K562 (cell line): ENCODE measurements around the gene ZBTB48. TPM values are rescaled to one million over a fixed set of nuclear protein-coding genes. Genes with fewer than 3 reads are reported as not detected.

Experiments used
- GTF2F1 ChIP-seq: IDR thresholded peaks from 2 replicates; pipeline ENCODE4 v1.6.1; 2011; ENCODE audit warnings: low read depth, low read length, improper control_type of control experiment
- KDM4B ChIP-seq, 2 experiments: fragments of 450-650 bp in 1 of 2; sonication (generic) in 1 of 2; IDR thresholded peaks; 2 replicates each; pipeline ENCODE4 v1.6.1; 2016 to 2017; ENCODE audit warnings: borderline replicate concordance in 2 of 2, antibody characterized with exemption in 1 of 2, low read depth in 1 of 2, mild to moderate bottlenecking in 1 of 2
- MYNN ChIP-seq, 2 experiments: sonication (generic); formaldehyde crosslinking in 1 of 2; IDR thresholded peaks; 2 replicates each; pipeline versions ENCODE4 v1.5.0 to v1.6.1; 2016 to 2020; ENCODE audit warnings: antibody characterized with exemption in 1 of 2, missing genetic modification reagents in 1 of 2
- PML ChIP-seq: IDR thresholded peaks from 2 replicates; pipeline ENCODE4 v1.6.1; 2012; ENCODE audit warnings: low read length, inconsistent platforms
- SMAD3 ChIP-seq: fragments of 450-650 bp; formaldehyde crosslinking; conservative IDR thresholded peaks from 2 replicates; pipeline ENCODE4 v1.4.0; 2020; ENCODE audit warnings: mild to moderate bottlenecking
- SP2 ChIP-seq: IDR thresholded peaks from 2 replicates; pipeline ENCODE4 v1.6.1; 2011; ENCODE audit warnings: mild to moderate bottlenecking, low read depth, low read length, moderate library complexity; ENCODE audit not compliant: poor library complexity, severe bottlenecking; ENCODE audit errors: extremely low read depth
- XRCC5 ChIP-seq: fragments of 200-400 bp; formaldehyde crosslinking; IDR thresholded peaks from 2 replicates; pipeline ENCODE4 v1.6.1; 2017; ENCODE audit warnings: low read depth, mild to moderate bottlenecking, low read length
- ZKSCAN8 ChIP-seq: fragments of 200-800 bp; sonication (Bioruptor generic); IDR thresholded peaks from 2 replicates; pipeline ENCODE4 v1.6.1; 2016; ENCODE audit warnings: missing genetic modification characterization, missing compliant biosample characterization
- ZNF217 ChIP-seq: sonication (generic); formaldehyde crosslinking; IDR thresholded peaks from 2 replicates; pipeline ENCODE4 v1.8.0; 2022; ENCODE audit warnings: mild to moderate bottlenecking, missing genetic modification reagents
- ZNF507 ChIP-seq: conservative IDR thresholded peaks from 2 replicates; pipeline ENCODE4 v1.6.1; 2017; ENCODE audit warnings: missing genetic modification characterization, missing compliant biosample characterization
- polyA plus RNA-seq, 8 experiments: library from polyadenylated mRNA; depleted of rRNA in 4 of 8; stranded (reverse) in 5 of 8; unstranded in 3 of 8; fragments of >200 nt; fragmentation: Nextera tagmentation in 2 of 8; fragmentation: Illumina TruSeq in 1 of 8; extraction: Ambion mirVana in 2 of 8; extraction: Trizol in 1 of 8; gene quantifications; 2 replicates each; pipeline versions ENCODE4 v1.2.1 to v1.2.3, GENCODE V29; 2011 to 2014; ENCODE audit warnings: inconsistent platforms in 1 of 8, missing spikeins in 1 of 8
- total RNA-seq, 7 experiments: library from RNA; depleted of rRNA in 6 of 7; stranded (reverse); fragments of >200 nt in 6 of 7; fragmentation: Illumina TruSeq in 2 of 7; extraction: Trizol in 2 of 7; gene quantifications; 2 replicates each; pipeline versions ENCODE4 v1.2.1 to v1.2.3, GENCODE V29; 2011 to 2021; ENCODE audit warnings: low replicate concordance in 1 of 7
- TF ChIP-seq, protein P1 (sequence below): sonication (generic); formaldehyde crosslinking; IDR thresholded peaks from 2 replicates; pipeline ENCODE4 v1.8.1; 2023; ENCODE audit warnings: mild to moderate bottlenecking, missing genetic modification reagents
- TF ChIP-seq, protein P2 (sequence below): sonication (generic); IDR thresholded peaks from 2 replicates; pipeline ENCODE4 v1.6.1; 2016
- TF ChIP-seq, protein P3 (sequence below): fragments of 200-800 bp; sonication (Bioruptor generic); IDR thresholded peaks from 2 replicates; pipeline ENCODE4 v1.6.1; 2017; ENCODE audit warnings: missing genetic modification characterization, missing compliant biosample characterization
- TF ChIP-seq, protein P4 (sequence below): fragments of 450-650 bp; formaldehyde crosslinking; IDR thresholded peaks from 2 replicates; pipeline ENCODE4 v1.4.0; 2020; ENCODE audit warnings: mild to moderate bottlenecking, moderate library complexity
- TF ChIP-seq, protein P5 (sequence below): fragments of 450-650 bp; formaldehyde crosslinking; IDR thresholded peaks from 2 replicates; pipeline ENCODE4 v1.4.0; 2020; ENCODE audit warnings: mild to moderate bottlenecking, mixed read lengths
- TF ChIP-seq, protein P6 (sequence below): fragments of 250-450 bp; sonication (Bioruptor Pico); IDR thresholded peaks from 2 replicates; pipeline ENCODE4 v1.8.0; 2022; ENCODE audit warnings: inconsistent platforms, mild to moderate bottlenecking, moderate library complexity, borderline replicate concordance

ZBTB48 gene
- total and polyA plus RNA-seq, 9 of the 15 experiments (the other 6 are each of a cell fraction or from before 2014, with no cell fraction given), result 1.9 to 66.9 (median 29.5) TPM

DNA sequence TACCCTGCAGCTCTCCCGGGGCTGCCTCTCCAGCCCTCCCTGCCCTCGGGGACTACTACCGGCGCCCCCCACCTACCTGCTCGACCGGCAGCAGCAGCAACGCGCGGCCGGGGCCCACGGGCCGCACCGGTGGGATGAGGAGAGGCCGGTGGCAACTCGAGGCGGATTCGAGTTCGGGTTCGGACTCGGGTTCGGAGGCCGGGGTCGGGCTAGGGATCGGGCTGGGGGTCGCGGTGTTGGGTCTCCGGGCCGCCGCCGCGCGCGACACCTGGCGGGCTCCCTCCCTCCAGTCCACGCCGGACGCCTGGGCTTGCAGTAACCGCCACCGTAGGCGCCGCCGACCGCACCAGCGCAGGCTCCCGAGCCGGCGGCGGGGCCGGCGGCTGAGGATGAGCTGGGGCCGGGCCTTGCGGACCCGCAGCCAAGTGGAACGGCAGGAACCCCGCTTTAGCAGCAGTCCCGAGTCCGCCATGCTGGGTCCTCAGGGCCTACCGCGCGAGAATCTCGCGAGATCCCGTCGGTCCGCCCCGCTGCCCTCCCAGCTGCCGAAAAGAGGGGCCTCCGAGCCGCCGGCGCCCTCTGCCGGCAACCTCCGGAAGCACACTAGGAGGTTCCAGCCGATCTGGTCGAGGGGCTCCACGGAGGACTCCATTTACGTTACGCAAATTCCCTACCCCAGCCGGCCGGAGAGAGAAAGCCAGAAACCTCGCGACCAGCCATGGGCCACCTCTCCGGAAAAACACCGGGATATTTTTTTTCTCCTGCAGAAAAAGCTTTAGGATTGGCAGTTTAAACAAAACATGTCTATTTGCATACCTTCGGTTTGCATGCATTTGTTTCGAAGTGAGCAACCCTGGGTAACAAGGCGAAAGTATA is 25.5 kb upstream of the ZBTB48 start, which contains the start of gene NOL9 (continued):
- TF ChIP-seq, protein P1, sequence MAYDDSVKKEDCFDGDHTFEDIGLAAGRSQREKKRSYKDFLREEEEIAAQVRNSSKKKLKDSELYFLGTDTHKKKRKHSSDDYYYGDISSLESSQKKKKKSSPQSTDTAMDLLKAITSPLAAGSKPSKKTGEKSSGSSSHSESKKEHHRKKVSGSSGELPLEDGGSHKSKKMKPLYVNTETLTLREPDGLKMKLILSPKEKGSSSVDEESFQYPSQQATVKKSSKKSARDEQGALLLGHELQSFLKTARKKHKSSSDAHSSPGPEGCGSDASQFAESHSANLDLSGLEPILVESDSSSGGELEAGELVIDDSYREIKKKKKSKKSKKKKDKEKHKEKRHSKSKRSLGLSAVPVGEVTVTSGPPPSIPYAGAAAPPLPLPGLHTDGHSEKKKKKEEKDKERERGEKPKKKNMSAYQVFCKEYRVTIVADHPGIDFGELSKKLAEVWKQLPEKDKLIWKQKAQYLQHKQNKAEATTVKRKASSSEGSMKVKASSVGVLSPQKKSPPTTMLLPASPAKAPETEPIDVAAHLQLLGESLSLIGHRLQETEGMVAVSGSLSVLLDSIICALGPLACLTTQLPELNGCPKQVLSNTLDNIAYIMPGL, result peak; percentile 90
- TF ChIP-seq, protein P2, sequence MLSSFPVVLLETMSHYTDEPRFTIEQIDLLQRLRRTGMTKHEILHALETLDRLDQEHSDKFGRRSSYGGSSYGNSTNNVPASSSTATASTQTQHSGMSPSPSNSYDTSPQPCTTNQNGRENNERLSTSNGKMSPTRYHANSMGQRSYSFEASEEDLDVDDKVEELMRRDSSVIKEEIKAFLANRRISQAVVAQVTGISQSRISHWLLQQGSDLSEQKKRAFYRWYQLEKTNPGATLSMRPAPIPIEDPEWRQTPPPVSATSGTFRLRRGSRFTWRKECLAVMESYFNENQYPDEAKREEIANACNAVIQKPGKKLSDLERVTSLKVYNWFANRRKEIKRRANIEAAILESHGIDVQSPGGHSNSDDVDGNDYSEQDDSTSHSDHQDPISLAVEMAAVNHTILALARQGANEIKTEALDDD, result peak; percentile 84
- TF ChIP-seq GTF2F1, result 0 out of 2 replicates have a peak, but pooled peaks have one; percentile 71
- TF ChIP-seq SP2, result peak; percentile 70
- TF ChIP-seq ZNF507 (tag), result no peak
- TF ChIP-seq, protein P3, sequence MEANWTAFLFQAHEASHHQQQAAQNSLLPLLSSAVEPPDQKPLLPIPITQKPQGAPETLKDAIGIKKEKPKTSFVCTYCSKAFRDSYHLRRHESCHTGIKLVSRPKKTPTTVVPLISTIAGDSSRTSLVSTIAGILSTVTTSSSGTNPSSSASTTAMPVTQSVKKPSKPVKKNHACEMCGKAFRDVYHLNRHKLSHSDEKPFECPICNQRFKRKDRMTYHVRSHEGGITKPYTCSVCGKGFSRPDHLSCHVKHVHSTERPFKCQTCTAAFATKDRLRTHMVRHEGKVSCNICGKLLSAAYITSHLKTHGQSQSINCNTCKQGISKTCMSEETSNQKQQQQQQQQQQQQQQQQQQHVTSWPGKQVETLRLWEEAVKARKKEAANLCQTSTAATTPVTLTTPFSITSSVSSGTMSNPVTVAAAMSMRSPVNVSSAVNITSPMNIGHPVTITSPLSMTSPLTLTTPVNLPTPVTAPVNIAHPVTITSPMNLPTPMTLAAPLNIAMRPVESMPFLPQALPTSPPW, result peak; percentile 87
- peak; percentile 98 for TF ChIP-seq XRCC5
- peak in 1 of 2 experiments; percentile 18; a peak in 1 of 4 replicates for TF ChIP-seq KDM4B (IDR thresholded peaks at IDR 0.05; ENCODE audit: borderline replicate concordance in 2 of 2, low read depth in 1 of 2)
- TF ChIP-seq, protein P4, sequence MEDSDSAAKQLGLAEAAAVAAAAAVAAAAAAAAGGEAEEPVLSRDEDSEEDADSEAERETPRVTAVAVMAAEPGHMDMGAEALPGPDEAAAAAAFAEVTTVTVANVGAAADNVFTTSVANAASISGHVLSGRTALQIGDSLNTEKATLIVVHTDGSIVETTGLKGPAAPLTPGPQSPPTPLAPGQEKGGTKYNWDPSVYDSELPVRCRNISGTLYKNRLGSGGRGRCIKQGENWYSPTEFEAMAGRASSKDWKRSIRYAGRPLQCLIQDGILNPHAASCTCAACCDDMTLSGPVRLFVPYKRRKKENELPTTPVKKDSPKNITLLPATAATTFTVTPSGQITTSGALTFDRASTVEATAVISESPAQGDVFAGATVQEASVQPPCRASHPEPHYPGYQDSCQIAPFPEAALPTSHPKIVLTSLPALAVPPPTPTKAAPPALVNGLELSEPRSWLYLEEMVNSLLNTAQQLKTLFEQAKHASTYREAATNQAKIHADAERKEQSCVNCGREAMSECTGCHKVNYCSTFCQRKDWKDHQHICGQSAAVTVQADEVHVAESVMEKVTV (CRISPR knock-in tag), result peak; percentile 50
- no peak for TF ChIP-seq ZKSCAN8 (CRISPR knock-in tag)
- TF ChIP-seq, protein P5, sequence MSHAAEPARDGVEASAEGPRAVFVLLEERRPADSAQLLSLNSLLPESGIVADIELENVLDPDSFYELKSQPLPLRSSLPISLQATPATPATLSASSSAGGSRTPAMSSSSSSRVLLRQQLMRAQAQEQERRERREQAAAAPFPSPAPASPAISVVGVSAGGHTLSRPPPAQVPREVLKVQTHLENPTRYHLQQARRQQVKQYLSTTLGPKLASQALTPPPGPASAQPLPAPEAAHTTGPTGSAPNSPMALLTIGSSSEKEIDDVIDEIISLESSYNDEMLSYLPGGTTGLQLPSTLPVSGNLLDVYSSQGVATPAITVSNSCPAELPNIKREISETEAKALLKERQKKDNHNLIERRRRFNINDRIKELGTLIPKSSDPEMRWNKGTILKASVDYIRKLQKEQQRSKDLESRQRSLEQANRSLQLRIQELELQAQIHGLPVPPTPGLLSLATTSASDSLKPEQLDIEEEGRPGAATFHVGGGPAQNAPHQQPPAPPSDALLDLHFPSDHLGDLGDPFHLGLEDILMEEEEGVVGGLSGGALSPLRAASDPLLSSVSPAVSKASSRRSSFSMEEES (CRISPR knock-in tag), result no peak
- 0 out of 2 replicates have a peak, but pooled peaks have one; percentile 45 for TF ChIP-seq MYNN (IDR thresholded peaks at IDR 0.05)
- TF ChIP-seq MYNN (CRISPR knock-in tag; IDR thresholded peaks at IDR 0.05), result no peak
- TF ChIP-seq, protein P6, sequence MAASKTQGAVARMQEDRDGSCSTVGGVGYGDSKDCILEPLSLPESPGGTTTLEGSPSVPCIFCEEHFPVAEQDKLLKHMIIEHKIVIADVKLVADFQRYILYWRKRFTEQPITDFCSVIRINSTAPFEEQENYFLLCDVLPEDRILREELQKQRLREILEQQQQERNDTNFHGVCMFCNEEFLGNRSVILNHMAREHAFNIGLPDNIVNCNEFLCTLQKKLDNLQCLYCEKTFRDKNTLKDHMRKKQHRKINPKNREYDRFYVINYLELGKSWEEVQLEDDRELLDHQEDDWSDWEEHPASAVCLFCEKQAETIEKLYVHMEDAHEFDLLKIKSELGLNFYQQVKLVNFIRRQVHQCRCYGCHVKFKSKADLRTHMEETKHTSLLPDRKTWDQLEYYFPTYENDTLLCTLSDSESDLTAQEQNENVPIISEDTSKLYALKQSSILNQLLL (CRISPR knock-in tag), result no peak
- no peak for TF ChIP-seq ZNF217 (CRISPR knock-in tag)
- 0 out of 2 replicates have a peak, but pooled peaks have one; percentile 9 for TF ChIP-seq PML
- TF ChIP-seq SMAD3 (CRISPR knock-in tag), result 0 out of 2 replicates have a peak, but pooled peaks have one; percentile 37
